Activated naive CD8-positive, alpha-beta T cell (primary cell): ENCODE results near the gene PCDHA12.
"Not testable (repeated sequence)": the region's sequence is repeated elsewhere in the genome, so short reads cannot be mapped to it uniquely, and the experiment has no call there.

ENCODE experiments used
- H3K27ac Mint-ChIP-seq: one replicate; pipeline ENCODE4 v1.8.0; 2021; ENCODE audit warnings: mixed read lengths
- H3K27me3 Mint-ChIP-seq: one replicate; pipeline ENCODE4 v1.8.0; 2021; ENCODE audit warnings: mixed read lengths
- H3K36me3 Mint-ChIP-seq: one replicate; pipeline ENCODE4 v1.8.0; 2021; ENCODE audit warnings: mixed read lengths
- H3K4me1 Mint-ChIP-seq: one replicate; pipeline ENCODE4 v1.8.0; 2021; ENCODE audit warnings: low read depth, mixed read lengths
- H3K4me3 Mint-ChIP-seq: one replicate; pipeline ENCODE4 v1.8.0; 2021; ENCODE audit warnings: mild to moderate bottlenecking, mixed read lengths
- H3K9me3 Mint-ChIP-seq: one replicate; pipeline ENCODE4 v1.8.0; 2021; ENCODE audit warnings: low read depth, mixed read lengths

The PCDHA12 gene

GRCh38 chr5:140875085-140876065 lies at the start of gene PCDHA12:
Gene PCDHA12, plus strand, starts transcription at chr5:140875308. Its CDS starts 165 bp downstream, at chr5:140875473.
- Mint-ChIP-seq H3K4me3 (no peak within 1 kb of the TSS), H3K27ac (no peak within 1 kb of the TSS), H3K9me3 (peaks cover 30% of the 10 kb centered on the region)

GRCh38 chr5:140827704-140828361 lies 47.3 kb upstream of the PCDHA12 start, which contains the start of gene PCDHA6:
Gene PCDHA6, plus strand, starts transcription at chr5:140827960. Its CDS starts 132 bp downstream, at chr5:140828092.
- peaks cover 33% of the 10 kb centered on the region for H3K27me3 Mint-ChIP-seq
- H3K9me3 Mint-ChIP-seq: peaks cover 20% of the 10 kb centered on the region
- no peak within 1 kb of the TSS for H3K27ac Mint-ChIP-seq
- no peaks in the 10 kb centered on the region for H3K4me1 Mint-ChIP-seq
- peaks cover 17% of the 10 kb centered on the region for H3K36me3 Mint-ChIP-seq
- peak within 1 kb of the TSS; percentile 2 for H3K4me3 Mint-ChIP-seq

More at GRCh38 chr5:140875085-140876065, at the start of gene PCDHA12:
- Mint-ChIP-seq H3K27me3 (peaks cover 44% of the 10 kb centered on the region), H3K4me1 (no peaks in the 10 kb centered on the region), H3K36me3 (peaks cover 21% of the 10 kb centered on the region)

GRCh38 chr5:140828362-140828737 lies 46.8 kb upstream of the PCDHA12 start:
- Mint-ChIP-seq H3K36me3 (peaks cover 20% of the 10 kb centered on the region), H3K4me1 (no peaks in the 10 kb centered on the region), H3K9me3 (peaks cover 20% of the 10 kb centered on the region), H3K27me3 (peaks cover 37% of the 10 kb centered on the region), H3K27ac (no peak overlapping the region), H3K4me3 (peak overlapping the region; percentile 2)

GRCh38 chr5:140829511-140830501 lies 45.3 kb upstream of the PCDHA12 start:
- Mint-ChIP-seq H3K27me3 (peaks cover 45% of the 10 kb centered on the region), H3K36me3 (peaks cover 26% of the 10 kb centered on the region), H3K9me3 (peaks cover 25% of the 10 kb centered on the region)
- H3K27ac Mint-ChIP-seq, H3K4me3 Mint-ChIP-seq, H3K4me1 Mint-ChIP-seq: not testable (repeated sequence)

- H3K4me1 Mint-ChIP-seq: no peaks in the 10 kb centered on the region
- H3K4me3 Mint-ChIP-seq: no peak within 1 kb of the TSS
- H3K9me3 Mint-ChIP-seq: peaks cover 15% of the 10 kb centered on the region
- H3K27ac Mint-ChIP-seq: no peak within 1 kb of the TSS
- peaks cover 16% of the 10 kb centered on the region for H3K36me3 Mint-ChIP-seq
- H3K27me3 Mint-ChIP-seq: peaks cover 29% of the 10 kb centered on the region
Measured at GRCh38 chr5:140833993-140834392, 41.1 kb upstream of the PCDHA12 start, which contains the start of gene PCDHA7. Gene PCDHA7, plus strand, starts transcription at chr5:140834269. Its CDS starts 115 bp downstream, at chr5:140834384.

GRCh38 chr5:140834439-140835008 lies 40.6 kb upstream of the PCDHA12 start:
- Mint-ChIP-seq H3K27me3 (peaks cover 29% of the 10 kb centered on the region), H3K36me3 (peaks cover 16% of the 10 kb centered on the region)
- not testable (repeated sequence) for H3K27ac Mint-ChIP-seq

GRCh38 chr5:140835622-140836510 lies 39.2 kb upstream of the PCDHA12 start:
- Mint-ChIP-seq H3K4me3 (no peak overlapping the region), H3K9me3 (peaks cover 11% of the 10 kb centered on the region), H3K36me3 (peaks cover 17% of the 10 kb centered on the region), H3K27me3 (peaks cover 36% of the 10 kb centered on the region), H3K27ac (no peak overlapping the region), H3K4me1 (no peaks in the 10 kb centered on the region)

More at GRCh38 chr5:140834439-140835008, 40.6 kb upstream of the PCDHA12 start:
- H3K9me3 Mint-ChIP-seq: peaks cover 15% of the 10 kb centered on the region
- H3K4me3 Mint-ChIP-seq, H3K4me1 Mint-ChIP-seq: not testable (repeated sequence)

GRCh38 chr5:140840978-140841962 lies 33.8 kb upstream of the PCDHA12 start, which contains the start of gene PCDHA8:
Gene PCDHA8, plus strand, starts transcription at chr5:140841187. Its CDS starts 135 bp downstream, at chr5:140841322.
- peaks cover 3% of the 10 kb centered on the region for H3K9me3 Mint-ChIP-seq
- H3K27ac Mint-ChIP-seq: no peak within 1 kb of the TSS
- peaks cover 18% of the 10 kb centered on the region for H3K27me3 Mint-ChIP-seq
- no peak within 1 kb of the TSS for H3K4me3 Mint-ChIP-seq
- H3K36me3 Mint-ChIP-seq: peaks cover 10% of the 10 kb centered on the region
- no peaks in the 10 kb centered on the region for H3K4me1 Mint-ChIP-seq

- peaks cover 20% of the 10 kb centered on the region for H3K36me3 Mint-ChIP-seq
- peaks cover 14% of the 10 kb centered on the region for H3K9me3 Mint-ChIP-seq
- no peak overlapping the region for H3K4me3 Mint-ChIP-seq
- no peaks in the 10 kb centered on the region for H3K4me1 Mint-ChIP-seq
- H3K27me3 Mint-ChIP-seq: peaks cover 31% of the 10 kb centered on the region
- no peak overlapping the region for H3K27ac Mint-ChIP-seq
Measured at GRCh38 chr5:140842798-140843733, 32.0 kb upstream of the PCDHA12 start.

- Mint-ChIP-seq H3K27me3 (peaks cover 27% of the 10 kb centered on the region), H3K9me3 (peaks cover 15% of the 10 kb centered on the region)
- not testable (repeated sequence) for H3K4me3 Mint-ChIP-seq, H3K27ac Mint-ChIP-seq, H3K4me1 Mint-ChIP-seq, H3K36me3 Mint-ChIP-seq
Measured at GRCh38 chr5:140848139-140849102, 26.7 kb upstream of the PCDHA12 start, which contains the start of gene PCDHA9. Gene PCDHA9, plus strand, starts transcription at chr5:140848382. Its CDS starts 114 bp downstream, at chr5:140848496.
